Measurements from ENCODE around the gene RNF220.

GRCh38 chr1:44485229-44485933 is 80.3 kb downstream of the RNF220 start:
- TF ChIP-seq FOXP1 (CRISPR knock-in tag; IDR thresholded peaks at IDR 0.05) (no peak), KAT8 (IDR thresholded peaks at IDR 0.05; ENCODE audit: low read depth) (no peak), ZNF143 (CRISPR knock-in tag; IDR thresholded peaks at IDR 0.05) (no peak)

Measured in K562 (cell line).